ENCODE results near the gene FAM89A. TPM values are rescaled to one million over a fixed set of nuclear protein-coding genes. Genes with fewer than 3 reads are reported as not detected.
"Not testable (repeated sequence)": the region's sequence is repeated elsewhere in the genome, so short reads cannot be mapped to it uniquely, and the experiment has no call there.

Gene FAM89A
- total and polyA plus RNA-seq, 2 of the 8 experiments (the other 6 are each of a cell fraction or from before 2014, with no cell fraction given), result 2.1 to 2.2 TPM

DNA sequence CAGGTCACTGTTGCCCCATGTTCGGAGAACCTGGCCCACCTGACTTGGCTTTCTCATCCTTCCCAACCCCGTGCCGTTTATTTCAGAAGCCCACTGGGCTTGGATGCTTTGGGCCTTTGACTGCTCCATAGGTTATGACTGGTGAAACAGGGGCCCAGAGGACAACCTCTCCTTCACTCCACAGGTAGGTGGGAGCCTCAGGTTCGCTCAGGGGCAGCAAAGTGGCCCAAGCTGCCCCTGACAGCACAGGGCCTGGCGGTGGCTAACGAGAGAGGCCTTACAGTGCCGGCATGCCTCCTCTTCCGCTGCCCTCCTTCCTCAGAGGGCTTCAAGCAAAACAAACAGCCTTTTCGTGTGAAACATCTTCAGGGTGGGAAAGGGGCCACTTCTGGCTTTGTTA is 16.9 kb downstream of the FAM89A start (continued):
- TF ChIP-seq TAF1 (IDR thresholded peaks at IDR 0.05; ENCODE audit: low read depth, low read length) (no peak), TCF12 (IDR thresholded peaks at IDR 0.05; ENCODE audit: low read depth, low read length) (no peak)

DNA sequence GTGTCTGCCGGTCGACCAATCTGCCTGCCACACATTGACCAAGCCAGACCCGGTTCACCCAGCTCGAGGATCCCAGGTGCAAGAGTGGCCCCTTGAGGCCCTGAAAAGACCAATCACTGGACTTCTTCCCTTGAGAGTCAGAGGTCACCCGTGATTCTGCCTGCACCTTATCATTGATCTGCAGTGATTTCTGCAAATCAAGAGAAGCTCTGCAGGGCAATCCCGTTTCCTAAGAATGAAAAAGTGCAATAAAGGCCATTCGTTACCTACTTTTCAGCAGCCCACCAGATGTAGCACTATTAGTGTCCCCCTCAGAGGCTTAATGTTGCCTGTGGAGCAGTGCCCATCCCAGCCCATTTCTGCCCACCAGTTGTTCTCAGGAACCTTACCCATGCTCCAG is 17.5 kb downstream of the FAM89A start:
- 91% methylated on average over 7 of the region's 7 CpGs; no CpG with 5 or more reads in 1 of the 2 experiments for WGBS, 2 experiments (ENCODE audit: extremely low coverage in 1 of 2, insufficient coverage in 1 of 2, insufficient read length in 1 of 2, insufficient replicate concordance in 2 of 2, low coverage in 1 of 2, low lambda C conversion rate in 2 of 2, missing lambda C conversion rate in 1 of 2)
- H2BK15ac ChIP-seq (ENCODE audit: low read length); POLR2A ChIA-PET (ENCODE audit: partially characterized antibody): not testable (repeated sequence)

More for the DNA sequence above, 17.5 kb downstream of the FAM89A start:
- H3K9me3 ChIP-seq (ENCODE audit: insufficient read depth in 2 of 2, low read depth in 1 of 2, low read length in 1 of 2); H3K18ac ChIP-seq (ENCODE audit: extremely low read depth, low read length); H2BK12ac ChIP-seq (ENCODE audit: low read depth, low read length); H3K36me3 ChIP-seq (ENCODE audit: control insufficient read depth in 2 of 4, insufficient read depth in 4 of 4, low read length in 3 of 4); H3K4me1 ChIP-seq (replicated peaks in 1 of 4; ENCODE audit: control insufficient read depth in 3 of 4, insufficient read depth in 4 of 4, low read length in 3 of 4); H2BK5ac ChIP-seq (ENCODE audit: low read depth, low read length); DNase-seq (ENCODE audit: low read depth in 1 of 2, low spot score in 2 of 2); H2BK120ac ChIP-seq (replicated peaks; ENCODE audit: low read depth, low read length); H4K91ac ChIP-seq (replicated peaks; ENCODE audit: insufficient read length, low read length); H2AFZ ChIP-seq (ENCODE audit: low read length); H3K23me2 ChIP-seq (ENCODE audit: low read depth, low read length); FAIRE-seq; H3K9ac ChIP-seq (replicated peaks in 1 of 4; ENCODE audit: extremely low read depth in 1 of 4, low read depth in 3 of 4, low read length in 3 of 4); H4K5ac ChIP-seq (ENCODE audit: insufficient read length, low read depth, low read length); H3K79me2 ChIP-seq (ENCODE audit: control insufficient read depth in 1 of 2, insufficient read depth in 2 of 2, low read length in 2 of 2); H3K4ac ChIP-seq (replicated peaks; ENCODE audit: insufficient read length, low read depth, low read length); H2BK20ac ChIP-seq (ENCODE audit: low read length); H3K27ac ChIP-seq (ENCODE audit: low read depth, low read length); H2AK5ac ChIP-seq (ENCODE audit: low read depth, low read length); H4K8ac ChIP-seq (ENCODE audit: extremely low read depth, insufficient read depth, low read length); H3K4me2 ChIP-seq (ENCODE audit: insufficient read depth in 1 of 2, low read depth in 2 of 2, low read length in 2 of 2); H3K23ac ChIP-seq (ENCODE audit: insufficient read length); H3K27me3 ChIP-seq (replicated peaks in 1 of 4; ENCODE audit: control insufficient read depth in 3 of 4, extremely low read depth in 1 of 4, insufficient read depth in 3 of 4, low read length in 3 of 4); H3K79me1 ChIP-seq (ENCODE audit: low read depth, low read length); H3K14ac ChIP-seq (ENCODE audit: insufficient read length); H3K4me3 ChIP-seq (ENCODE audit: extremely low read depth in 1 of 4, insufficient read depth in 2 of 4, low read depth in 3 of 4, low read length in 4 of 4); H4K20me1 ChIP-seq (replicated peaks in 1 of 2; ENCODE audit: control insufficient read depth in 1 of 2, insufficient read depth in 2 of 2, low read length in 2 of 2); H3K56ac ChIP-seq (replicated peaks; ENCODE audit: insufficient read length, low read depth, low read length): not testable (repeated sequence)
- CTCF ChIA-PET (ENCODE audit: partially characterized antibody), result interaction anchor here (1.5 kb wide), 1 partner anchor 69 kb away, joined by 3 read pairs; no protein-coding TSS in a partner anchor
